ENCODE data around the gene TAPT1. TPM values are rescaled to one million over a fixed set of nuclear protein-coding genes. Genes with fewer than 3 reads are reported as not detected.
"Not testable (repeated sequence)": the region's sequence is repeated elsewhere in the genome, so short reads cannot be mapped to it uniquely, and the experiment has no call there.

TAPT1 gene
- total RNA-seq, 1 donor = 21.1 TPM

- DNase-seq (ENCODE audit: low read depth) = peak; percentile 39
- no peak for TF ChIP-seq CTCF (IDR thresholded peaks at IDR 0.05; ENCODE audit: insufficient read depth, low read length)
- H3K4me3 ChIP-seq (ENCODE audit: low read depth, low read length) = no peak overlapping the region
These were observed 68.4 kb downstream of the TAPT1 start for GRCh38 chr4:16157609-16158503.

- no peak for DNase-seq (ENCODE audit: low read depth)
- H3K4me3 ChIP-seq (ENCODE audit: low read depth, low read length) = no peak overlapping the region
- TF ChIP-seq CTCF (IDR thresholded peaks at IDR 0.05; ENCODE audit: insufficient read depth, low read length) = no peak
These were observed 70.6 kb downstream of the TAPT1 start for GRCh38 chr4:16155528-16156169.

GRCh38 chr4:16154451-16154850 is 71.8 kb downstream of the TAPT1 start:
- DNase-seq (ENCODE audit: low read depth) = no peak
- H3K4me3 ChIP-seq (ENCODE audit: low read depth, low read length) = no peak overlapping the region
- no peak for TF ChIP-seq CTCF (IDR thresholded peaks at IDR 0.05; ENCODE audit: insufficient read depth, low read length)

GRCh38 chr4:16150716-16151115 is 75.6 kb downstream of the TAPT1 start:
- no peak for DNase-seq (ENCODE audit: low read depth)
- H3K4me3 ChIP-seq (ENCODE audit: low read depth, low read length) = no peak overlapping the region

GRCh38 chr4:16144913-16145312 is 81.4 kb downstream of the TAPT1 start:
- H3K4me3 ChIP-seq (ENCODE audit: low read depth, low read length) = not testable (repeated sequence)

More at GRCh38 chr4:16150716-16151115, 75.6 kb downstream of the TAPT1 start:
- TF ChIP-seq CTCF (IDR thresholded peaks at IDR 0.05; ENCODE audit: insufficient read depth, low read length) = no peak

GRCh38 chr4:16142598-16143310 is 83.5 kb downstream of the TAPT1 start:
- H3K4me3 ChIP-seq (ENCODE audit: low read depth, low read length) = no peak overlapping the region
- no peak for DNase-seq (ENCODE audit: low read depth)
- TF ChIP-seq CTCF (IDR thresholded peaks at IDR 0.05; ENCODE audit: insufficient read depth, low read length) = no peak

More at GRCh38 chr4:16144913-16145312, 81.4 kb downstream of the TAPT1 start:
- not testable (repeated sequence) for DNase-seq (ENCODE audit: low read depth)

GRCh38 chr4:16140879-16141249 is 85.4 kb downstream of the TAPT1 start:
- TF ChIP-seq CTCF (IDR thresholded peaks at IDR 0.05; ENCODE audit: insufficient read depth, low read length) = no peak
- peak; percentile 97 for DNase-seq (ENCODE audit: low read depth)
- H3K4me3 ChIP-seq (ENCODE audit: low read depth, low read length) = no peak overlapping the region
